HUES64 (cell line): ENCODE measurements around the gene ZDBF2. TPM values are rescaled to one million over a fixed set of nuclear protein-coding genes. Genes with fewer than 3 reads are reported as not detected.
"Not testable (repeated sequence)": the region's sequence is repeated elsewhere in the genome, so short reads cannot be mapped to it uniquely, and the experiment has no call there.

ENCODE experiments used
- H3K27ac ChIP-seq: 2 replicates; pipeline ENCODE4 v1.7.0; 2013; ENCODE audit warnings: low read depth, low read length, inconsistent platforms
- H3K27me3 ChIP-seq: 2 replicates; pipeline ENCODE4 v1.6.1; 2013; ENCODE audit warnings: mild to moderate bottlenecking, low read length; ENCODE audit not compliant: insufficient read depth
- H3K36me3 ChIP-seq: 2 replicates; pipeline ENCODE4 v1.6.1; 2013; ENCODE audit warnings: mild to moderate bottlenecking, low read length; ENCODE audit not compliant: insufficient read depth
- H3K4me1 ChIP-seq: 2 replicates; pipeline ENCODE4 v1.6.1; 2013; ENCODE audit warnings: mild to moderate bottlenecking, low read length, moderate library complexity; ENCODE audit not compliant: insufficient read depth
- H3K4me3 ChIP-seq: 2 replicates; pipeline ENCODE4 v1.5.1; 2013; ENCODE audit warnings: mild to moderate bottlenecking, low read length, moderate library complexity
- H3K9ac ChIP-seq: 2 replicates; pipeline ENCODE4 v1.6.1; 2013; ENCODE audit warnings: mild to moderate bottlenecking, low read depth, low read length
- H3K9me3 ChIP-seq: 2 replicates; pipeline ENCODE4 v1.6.1; 2013; ENCODE audit warnings: low read depth, low read length; ENCODE audit not compliant: insufficient read depth
- WGBS: fragments of 150-250, 120-280 bp; methylation state at CpG from one replicate; pipeline ENCODE4 v1.1.7; 2013; ENCODE audit warnings: missing lambda C conversion rate; 5-methylcytosine and 5-hydroxymethylcytosine counted together
- polyA plus RNA-seq, 2 experiments: library from polyadenylated mRNA; stranded (reverse); fragments of 50-300 nt; gene quantifications; one replicate each; pipeline ENCODE4 v1.2.3, GENCODE V29; 2013

ZDBF2 gene
- polyA plus RNA-seq (2013, experiment 1 of 2): 8.6 TPM
- polyA plus RNA-seq (2013, experiment 2 of 2): 9.6 TPM

- Histone ChIP-seq H3K4me3 (peak within 1 kb of the TSS; percentile 72), H3K36me3 (no peaks in the 10 kb centered on the region), H3K4me1 (peaks cover 38% of the 10 kb centered on the region), H3K27me3 (peaks cover 23% of the 10 kb centered on the region), H3K9me3 (no peaks in the 10 kb centered on the region), H3K9ac (peak within 1 kb of the TSS; percentile 84), H3K27ac (peak within 1 kb of the TSS; percentile 89; the same call in 1 of the 2 replicates)
- WGBS: under 1% methylated on average over 104 of the region's 104 CpGs
These were observed at the start of gene ZDBF2 for GRCh38 chr2:206274434-206275311. TSS of gene ZDBF2 (plus strand) at chr2:206274663. CDS start at chr2:206281850, 7,187 bp downstream.

GRCh38 chr2:206225435-206226232 is 48.8 kb upstream of the ZDBF2 start:
- Histone ChIP-seq H3K4me1 (peaks cover 11% of the 10 kb centered on the region), H3K27ac (no peak overlapping the region), H3K9me3 (peaks cover 3% of the 10 kb centered on the region; the same call in 1 of the 2 replicates), H3K36me3 (no peaks in the 10 kb centered on the region), H3K27me3 (no peaks in the 10 kb centered on the region), H3K4me3 (no peak overlapping the region), H3K9ac (no peak overlapping the region)
- 72% methylated on average over 3 of the region's 5 CpGs for WGBS

DNA sequence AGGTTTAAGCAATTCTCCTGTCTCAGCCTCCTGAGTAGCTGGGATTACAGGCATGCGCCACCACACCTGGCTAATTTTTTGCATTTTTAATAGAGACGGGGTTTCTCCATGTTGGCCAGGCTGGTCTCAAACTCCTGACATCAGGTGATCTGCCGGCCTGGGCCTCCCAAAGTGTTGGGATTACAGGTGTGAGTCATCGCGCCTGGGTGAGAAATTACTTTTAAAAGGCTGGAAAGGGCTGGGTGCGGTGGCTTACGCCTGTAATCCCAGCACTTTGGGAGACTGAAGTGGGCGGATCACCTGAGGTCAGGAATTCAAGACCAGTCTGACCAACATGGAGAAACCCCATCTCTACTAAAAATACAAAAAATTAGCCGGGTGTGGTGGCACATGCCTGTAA is 45.8 kb upstream of the ZDBF2 start:
- peaks cover 23% of the 10 kb centered on the region for H3K4me1 ChIP-seq
- H3K36me3 ChIP-seq, H3K4me3 ChIP-seq, H3K27me3 ChIP-seq, H3K9me3 ChIP-seq, H3K9ac ChIP-seq, H3K27ac ChIP-seq: not testable (repeated sequence)
- WGBS: 82% methylated on average over 9 of the region's 9 CpGs

DNA sequence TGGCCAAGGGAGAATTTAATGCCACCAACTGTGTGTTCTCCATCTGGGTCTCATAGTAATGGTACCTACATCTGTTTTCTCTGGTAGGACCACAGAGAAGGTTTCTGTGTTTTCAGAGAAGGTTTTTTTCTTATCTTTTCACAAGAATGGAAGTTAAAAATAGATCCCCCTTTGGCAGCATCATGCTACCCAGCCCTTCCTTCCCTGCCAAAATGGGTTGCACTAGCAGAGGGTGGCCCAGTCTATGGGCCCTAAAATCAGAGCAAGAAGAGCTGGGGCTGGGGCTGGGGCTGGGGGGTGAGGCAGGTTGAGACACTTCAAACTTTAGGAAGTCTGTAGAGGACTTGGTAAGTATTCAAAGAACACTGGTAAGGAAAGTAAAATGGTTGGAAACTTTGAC is 44.8 kb upstream of the ZDBF2 start:
- Histone ChIP-seq H3K9ac (no peak overlapping the region), H3K27ac (peak overlapping the region; percentile 6; the same call in 1 of the 2 replicates), H3K27me3 (no peaks in the 10 kb centered on the region), H3K36me3 (no peaks in the 10 kb centered on the region), H3K9me3 (no peaks in the 10 kb centered on the region), H3K4me1 (peaks cover 23% of the 10 kb centered on the region), H3K4me3 (no peak overlapping the region)

DNA sequence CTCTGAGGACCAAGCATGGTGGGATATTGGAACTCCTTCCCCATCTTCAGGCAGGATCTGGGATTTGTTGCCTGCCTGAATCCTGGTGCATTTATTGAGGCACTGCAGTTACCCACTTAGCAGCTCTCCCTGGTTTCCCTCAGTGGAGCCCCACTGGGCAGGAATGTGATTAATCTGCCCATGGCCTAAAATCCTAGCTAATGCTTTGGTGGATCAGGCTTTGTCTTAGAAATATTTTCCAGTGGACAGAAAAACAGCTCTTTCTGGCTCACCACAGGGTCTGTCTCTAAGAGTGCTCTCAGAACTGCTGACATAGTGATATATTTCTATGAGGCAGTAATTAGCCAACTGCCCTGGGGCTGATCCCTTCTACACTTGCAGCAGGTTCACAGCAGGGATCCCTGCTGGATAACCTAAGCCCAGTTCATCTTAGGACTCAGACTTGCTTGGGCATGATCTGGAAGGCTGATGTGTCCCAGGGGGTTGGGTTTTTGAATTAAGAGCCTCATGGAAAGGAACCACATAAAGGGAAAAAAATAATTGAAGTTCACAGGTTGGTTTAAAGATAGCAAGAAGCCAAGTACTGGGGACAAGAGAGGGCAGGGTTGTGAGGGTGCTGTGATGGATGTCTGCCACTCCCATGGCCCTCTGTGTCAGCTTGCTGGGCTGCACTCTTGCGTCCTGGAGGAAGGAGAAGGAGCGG is 44.3 kb upstream of the ZDBF2 start:
- Histone ChIP-seq H3K36me3 (no peaks in the 10 kb centered on the region), H3K4me1 (peaks cover 23% of the 10 kb centered on the region), H3K4me3 (no peak overlapping the region), H3K9ac (no peak overlapping the region), H3K9me3 (no peaks in the 10 kb centered on the region), H3K27me3 (no peaks in the 10 kb centered on the region), H3K27ac (peak overlapping the region; percentile 53)
- 50% methylated on average over 2 of the region's 2 CpGs for WGBS

DNA sequence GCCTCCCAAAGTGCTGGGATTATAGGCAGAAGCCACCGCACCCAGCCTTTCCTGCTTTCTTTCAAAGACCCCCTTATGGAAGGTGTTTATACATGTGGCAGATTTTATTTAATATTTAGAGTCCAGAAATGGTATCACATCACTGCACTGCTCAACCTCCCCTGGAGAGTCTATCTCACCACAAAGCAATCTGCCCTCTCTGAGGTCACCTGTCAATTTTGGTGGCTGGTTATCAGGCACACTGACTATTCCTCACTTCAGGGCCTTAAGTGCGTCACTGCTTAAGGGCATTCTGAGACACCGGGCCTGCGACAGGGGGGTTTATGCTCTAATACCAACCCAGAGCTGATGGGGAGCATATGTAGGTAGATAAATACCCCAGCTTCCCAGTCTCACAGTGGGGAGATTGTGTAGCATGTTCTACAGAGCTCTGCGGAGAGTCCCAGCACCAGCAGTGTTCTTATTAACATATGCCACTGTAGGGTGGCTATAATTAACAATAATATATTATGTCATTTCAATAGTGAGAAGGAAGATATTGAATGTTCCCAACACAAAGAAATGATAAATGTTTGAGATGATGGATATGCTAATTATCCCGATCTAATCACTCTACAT is 42.7 kb upstream of the ZDBF2 start:
- H3K36me3 ChIP-seq: no peaks in the 10 kb centered on the region
- no peaks in the 10 kb centered on the region; the same call in 1 of the 2 replicates for H3K9me3 ChIP-seq
- H3K9ac ChIP-seq: no peak overlapping the region
- 96% methylated on average over 4 of the region's 6 CpGs for WGBS
- no peaks in the 10 kb centered on the region for H3K27me3 ChIP-seq
- no peak overlapping the region for H3K4me3 ChIP-seq
- H3K27ac ChIP-seq: no peak overlapping the region
- H3K4me1 ChIP-seq: peaks cover 23% of the 10 kb centered on the region

- 85% methylated on average over 7 of the region's 7 CpGs for WGBS
- peaks cover 23% of the 10 kb centered on the region for H3K4me1 ChIP-seq
- H3K36me3 ChIP-seq: no peaks in the 10 kb centered on the region
- no peak overlapping the region for H3K4me3 ChIP-seq
- peaks cover under 1% of the 10 kb centered on the region; the same call in 1 of the 2 replicates for H3K9me3 ChIP-seq
- no peaks in the 10 kb centered on the region for H3K27me3 ChIP-seq
- peak overlapping the region; percentile 12; the same call in 1 of the 2 replicates for H3K9ac ChIP-seq
- no peak overlapping the region for H3K27ac ChIP-seq
These were observed 42.0 kb upstream of the ZDBF2 start for GRCh38 chr2:206232287-206233035.

- Histone ChIP-seq H3K4me3 (no peak overlapping the region), H3K27ac (no peak overlapping the region), H3K36me3 (no peaks in the 10 kb centered on the region), H3K4me1 (no peaks in the 10 kb centered on the region), H3K9me3 (peaks cover 6% of the 10 kb centered on the region; the same call in 1 of the 2 replicates), H3K27me3 (no peaks in the 10 kb centered on the region), H3K9ac (no peak overlapping the region)
These were observed 35.3 kb upstream of the ZDBF2 start for GRCh38 chr2:206239157-206239556.

GRCh38 chr2:206240327-206240726 is 34.1 kb upstream of the ZDBF2 start:
- Histone ChIP-seq H3K9me3 (peaks cover 6% of the 10 kb centered on the region; the same call in 1 of the 2 replicates), H3K27me3 (no peaks in the 10 kb centered on the region), H3K4me1 (no peaks in the 10 kb centered on the region), H3K9ac (no peak overlapping the region), H3K4me3 (no peak overlapping the region), H3K36me3 (no peaks in the 10 kb centered on the region), H3K27ac (no peak overlapping the region)
- 79% methylated on average over 3 of the region's 3 CpGs for WGBS

DNA sequence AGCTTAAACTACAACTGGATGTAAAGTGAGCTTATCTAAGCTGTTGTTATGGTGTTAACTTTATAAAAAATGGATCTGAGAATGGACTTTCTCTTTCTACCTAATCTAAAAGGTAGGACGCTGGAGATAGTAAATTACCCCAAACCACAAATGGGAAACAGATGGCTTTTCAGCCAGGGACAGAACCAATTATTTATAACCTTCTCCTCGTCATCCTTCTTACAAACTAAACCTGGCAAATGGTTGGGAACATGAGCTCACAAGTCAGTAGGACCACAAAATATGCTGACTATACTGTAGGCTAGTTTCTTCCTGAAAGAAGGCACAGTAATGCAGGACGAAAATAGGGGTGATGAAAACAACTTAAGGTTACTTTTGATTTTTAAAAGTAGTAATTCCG is 32.7 kb upstream of the ZDBF2 start:
- Histone ChIP-seq H3K4me1 (no peaks in the 10 kb centered on the region), H3K27me3 (no peaks in the 10 kb centered on the region), H3K9me3 (0 out of 2 replicates have a peak, but pooled peaks cover 6% of the 10 kb centered on the region), H3K36me3 (no peaks in the 10 kb centered on the region), H3K27ac (no peak overlapping the region), H3K4me3 (no peak overlapping the region), H3K9ac (no peak overlapping the region)
- 95% methylated on average over 4 of the region's 4 CpGs for WGBS
